ENCODE data around the gene USP26.
"Not testable (repeated sequence)": the region's sequence is repeated elsewhere in the genome, so short reads cannot be mapped to it uniquely, and the experiment has no call there.

Gene USP26

DNA sequence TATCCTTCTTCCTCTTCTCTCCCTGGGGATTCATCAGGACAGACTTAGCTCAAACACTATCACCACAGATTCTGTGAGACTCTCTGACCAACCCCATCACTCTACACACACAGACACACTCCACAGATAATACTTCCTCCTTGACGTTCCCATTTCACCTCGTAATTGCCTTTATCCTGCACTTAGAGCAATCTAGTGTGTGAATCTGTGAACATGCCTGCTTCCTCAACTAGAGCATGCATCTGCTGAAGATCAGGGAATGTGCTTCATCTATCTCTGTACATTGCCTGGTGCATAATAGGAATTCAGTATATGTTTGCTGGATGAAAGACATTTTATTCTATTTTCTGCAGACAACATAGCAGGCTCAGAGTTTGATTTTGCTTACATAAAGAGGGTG is 113.4 kb downstream of the USP26 start:
- Mint-ChIP-seq H3K9me3 (no peaks in the 10 kb centered on the region), H3K27me3 (peaks cover 5% of the 10 kb centered on the region), H3K4me1 (ENCODE audit: low read depth) (no peaks in the 10 kb centered on the region), H3K36me3 (ENCODE audit: low read depth) (no peaks in the 10 kb centered on the region), H3K27ac (no peak overlapping the region), H3K4me3 (no peak overlapping the region)

DNA sequence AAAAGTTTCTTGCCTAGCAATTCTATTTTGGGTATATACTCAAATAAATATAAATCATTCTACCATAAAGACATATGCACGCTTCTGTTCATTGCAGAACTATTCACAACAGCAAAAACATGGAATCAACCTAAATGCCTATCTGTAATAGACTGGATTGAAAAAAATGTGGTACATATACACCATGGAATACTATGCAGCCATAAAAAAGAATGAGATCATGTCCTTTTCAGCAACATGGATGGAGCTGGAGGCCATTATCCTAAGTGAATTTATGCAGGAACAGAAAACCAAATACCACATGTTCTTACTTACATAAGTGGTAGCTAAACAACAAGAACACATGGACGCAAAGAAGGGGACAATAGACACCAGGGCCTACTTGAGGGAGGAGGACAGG is 116.9 kb downstream of the USP26 start:
- H3K4me3 Mint-ChIP-seq: not testable (repeated sequence)

More for the DNA sequence above, 116.9 kb downstream of the USP26 start:
- H3K4me1 Mint-ChIP-seq (ENCODE audit: low read depth); H3K36me3 Mint-ChIP-seq (ENCODE audit: low read depth); H3K9me3 Mint-ChIP-seq; H3K27me3 Mint-ChIP-seq; H3K27ac Mint-ChIP-seq: not testable (repeated sequence)
